Endothelial cell of umbilical vein (primary cell): ENCODE measurements around the gene ALG2. TPM values are rescaled to one million over a fixed set of nuclear protein-coding genes. Genes with fewer than 3 reads are reported as not detected.
A peak's percentile ranks its signal among the peaks of the same experiment; 100 is the strongest.

ENCODE experiments used
- Bru-seq: library from RNA; stranded (reverse); fragments of 400-500 nt; gene quantifications from one replicate; lab custom pipeline; 2021; lab: Mats Ljungman, UMichigan
- BruChase-seq, 2 experiments: library from RNA; stranded (reverse); fragments of 400-500 nt; gene quantifications; one replicate each; lab custom pipeline; 2021; lab: Mats Ljungman, UMichigan
- BruUV-seq: library from RNA; stranded (reverse); fragments of 400-500 nt; replicated peaks from 2 replicates; lab custom pipeline; 2021; lab: Mats Ljungman, UMichigan
- CTCF ChIA-PET: fragments of 300-600, 350-600 bp; sonication (Branson Sonifier 250); formaldehyde crosslinking; loops from one replicate; lab custom pipeline; 2021; ENCODE audit warnings: antibody characterized with exemption, inconsistent platforms; lab: Charles Lee
- POLR2A ChIA-PET: fragments of 300-600, 350-600 bp; sonication (Branson Sonifier 250); formaldehyde crosslinking; loops from one replicate; lab custom pipeline; 2021; ENCODE audit warnings: antibody characterized with exemption, inconsistent platforms; lab: Charles Lee
- DNase-seq: peaks from one replicate; pipeline ENCODE4 v3.0.0-alpha.2; 2011; ENCODE audit warnings: low read depth, low spot score
- FAIRE-seq: peaks from 2 replicates; lab custom pipeline; 2011; peaks lifted over from hg19 to GRCh38; lab: Jason Lieb, UNC
- H2AFZ ChIP-seq: 2 replicates; pipeline ENCODE4 v1.6.0; 2012; ENCODE audit warnings: low read depth, low read length, control low read depth, inconsistent platforms
- H3K27ac ChIP-seq: 2 replicates; pipeline ENCODE4 v1.5.1; 2011; ENCODE audit warnings: low read depth, mild to moderate bottlenecking, control low read depth, low read length, moderate library complexity; ENCODE audit not compliant: insufficient read depth
- H3K27me3 ChIP-seq, 2 experiments: 2 replicates each; pipeline versions ENCODE4 v1.6.0 to v1.6.1; 2011; ENCODE audit warnings: low read length in 2 of 2, mixed read lengths in 1 of 2; ENCODE audit not compliant: control insufficient read depth in 2 of 2, insufficient read depth in 2 of 2
- H3K36me3 ChIP-seq, 2 experiments: 2 replicates in 1 of 2; 3 replicates in 1 of 2; pipeline ENCODE4 v1.5.1; 2011; ENCODE audit warnings: low read length in 2 of 2, mild to moderate bottlenecking in 1 of 2, moderate library complexity in 1 of 2; ENCODE audit not compliant: control insufficient read depth in 2 of 2, insufficient read depth in 2 of 2; ENCODE audit errors: extremely low read depth in 1 of 2
- H3K4me1 ChIP-seq: 3 replicates; pipeline ENCODE4 v1.5.1; 2011; ENCODE audit warnings: mild to moderate bottlenecking, low read length; ENCODE audit not compliant: control insufficient read depth, insufficient read depth; ENCODE audit errors: extremely low read depth
- H3K4me2 ChIP-seq: 2 replicates; pipeline ENCODE4 v1.6.1; 2011; ENCODE audit warnings: low read length, control low read depth, mixed read lengths; ENCODE audit not compliant: insufficient read depth
- H3K4me3 ChIP-seq, 3 experiments: fragments of 200-600 bp in 1 of 3; sonication (generic), shearing (Covaris generic) in 1 of 3; replicated peaks in 1 of 3; 2 replicates each; pipeline ENCODE4 v1.5.1; 2011 to 2016; ENCODE audit warnings: control low read depth in 3 of 3, low read length in 3 of 3, mild to moderate bottlenecking in 2 of 3, inconsistent platforms in 1 of 3, low read depth in 1 of 3, moderate library complexity in 1 of 3; ENCODE audit not compliant: insufficient read depth in 1 of 3
- H3K79me2 ChIP-seq: 2 replicates; pipeline ENCODE4 v1.6.0; 2012; ENCODE audit warnings: low read length, inconsistent platforms; ENCODE audit not compliant: control insufficient read depth, insufficient read depth
- H3K9ac ChIP-seq: replicated peaks from 2 replicates; pipeline ENCODE3; 2011; ENCODE audit warnings: low read length, control low read depth; ENCODE audit not compliant: insufficient read depth; ENCODE audit errors: extremely low read depth
- H3K9me1 ChIP-seq: replicated peaks from 3 replicates; pipeline ENCODE4 v1.6.0; 2011; ENCODE audit warnings: mild to moderate bottlenecking, low read length; ENCODE audit not compliant: control insufficient read depth, insufficient read depth; ENCODE audit errors: extremely low read depth
- H3K9me3 ChIP-seq: replicated peaks from 2 replicates; pipeline ENCODE4 v1.5.1; 2012; ENCODE audit warnings: low read length, inconsistent platforms; ENCODE audit not compliant: control insufficient read depth, insufficient read depth
- H4K20me1 ChIP-seq: replicated peaks from 2 replicates; pipeline ENCODE3; 2011; ENCODE audit warnings: mild to moderate bottlenecking, low read length; ENCODE audit not compliant: control insufficient read depth, insufficient read depth; ENCODE audit errors: extremely low read depth
- CTCF ChIP-seq, 2 donors: IDR thresholded peaks; 1 replicate in 1 of 2; 2 replicates in 1 of 2; pipeline ENCODE4 v1.5.1; 2011; ENCODE audit warnings: low read length in 2 of 2, mild to moderate bottlenecking in 2 of 2, moderate library complexity in 2 of 2, control low read depth in 1 of 2, inconsistent platforms in 1 of 2, low read depth in 1 of 2; ENCODE audit not compliant: insufficient read depth in 1 of 2; ENCODE audit errors: extremely low read depth in 1 of 2
- EZH2 ChIP-seq: IDR thresholded peaks from 2 replicates; pipeline ENCODE4 v1.6.1; 2012; ENCODE audit warnings: borderline replicate concordance, low read depth, mild to moderate bottlenecking, moderate library complexity, low read length, inconsistent platforms; ENCODE audit not compliant: severe bottlenecking
- FOS ChIP-seq: IDR thresholded peaks from 2 replicates; pipeline ENCODE4 v1.6.1; 2011; ENCODE audit warnings: mild to moderate bottlenecking, low read length, moderate library complexity, borderline replicate concordance; ENCODE audit not compliant: insufficient read depth
- GATA2 ChIP-seq: IDR thresholded peaks from 2 replicates; pipeline ENCODE4 v1.7.0; 2011; ENCODE audit warnings: low read depth, mild to moderate bottlenecking, moderate library complexity, mixed read lengths, low read length; ENCODE audit not compliant: insufficient read length, insufficient read depth
- JUN ChIP-seq: IDR thresholded peaks from 2 replicates; pipeline ENCODE4 v1.6.1; 2011; ENCODE audit warnings: borderline replicate concordance, low read depth; ENCODE audit not compliant: insufficient read length, insufficient read depth
- MYC ChIP-seq: IDR thresholded peaks from one replicate; pipeline ENCODE4 v1.6.1; 2011; ENCODE audit warnings: mild to moderate bottlenecking, low read depth, low read length
- POLR2A ChIP-seq: IDR thresholded peaks from 2 replicates; pipeline ENCODE4 v1.6.1; 2012; ENCODE audit warnings: low read depth, mild to moderate bottlenecking, control low read depth, low read length
- POLR2AphosphoS5 ChIP-seq: IDR thresholded peaks from 2 replicates; pipeline ENCODE4 v1.6.1; 2012; ENCODE audit warnings: low read depth, mild to moderate bottlenecking, control low read depth, low read length, moderate library complexity; ENCODE audit not compliant: insufficient read depth
- dilution Hi-C: fragments of 300-500 bp; cut with MboI; formaldehyde crosslinking; loops from one replicate; pipeline ENCODE4 v1.15.0; 2019; ENCODE audit warnings: low sequenced_read_pairs; ENCODE audit not compliant: extremely low pct_ligation_motif_present
- intact Hi-C: fragments of 100-400 bp; cut with micrococcal nuclease; formaldehyde crosslinking; loops from one replicate; pipeline ENCODE4 v1.10.0; 2022
- long read RNA-seq: library from polyadenylated mRNA; stranded (forward); transcript quantifications from one replicate; pipeline ENCODE4 v2.0.0, GENCODE V29; 2021
- polyA minus RNA-seq, 3 experiments: library from RNA; depleted of rRNA, polyadenylated mRNA; stranded (reverse); fragments of >200 nt; gene quantifications; 1 replicate in 1 of 3; 2 replicates in 2 of 3; pipeline ENCODE4 v1.2.3, GENCODE V29; 2011
- polyA plus RNA-seq, 4 experiments: library from polyadenylated mRNA; depleted of rRNA in 3 of 4; stranded (reverse) in 3 of 4; unstranded in 1 of 4; fragments of >200 nt; gene quantifications; 2 replicates each; pipeline versions ENCODE4 v1.2.1 to v1.2.3, GENCODE V29; 2011 to 2012; ENCODE audit warnings: missing spikeins in 1 of 4
- total RNA-seq: library from RNA; stranded (reverse); gene quantifications from 2 replicates; pipeline ENCODE4 v1.2.3, GENCODE V29; 2021
- TF ChIP-seq, protein P1 (sequence below): IDR thresholded peaks from 2 replicates; pipeline ENCODE4 v1.6.1; 2011; ENCODE audit not compliant: insufficient read depth, insufficient read length

The ALG2 gene
- total RNA-seq: 31.4 and 32.4 TPM in 2 replicates
- polyA plus RNA-seq: 40.7 and 42.7 TPM in 2 replicates
- polyA plus RNA-seq (2011; cell fraction: cytosol; rRNA removed): 36.8 and 44.7 TPM in 2 replicates
- polyA plus RNA-seq (2011; cell fraction: nucleus; rRNA removed): 32.5 and 36.5 TPM in 2 replicates
- 39.0 TPM in 2 replicates for polyA plus RNA-seq (2012)
- polyA minus RNA-seq: 39.9 and 45.5 TPM in 2 replicates
- 21.3 TPM for polyA minus RNA-seq (2011; cell fraction: cytosol; rRNA and poly(A)+ RNA removed)
- 26.2 and 29.1 TPM in 2 replicates for polyA minus RNA-seq (2011; cell fraction: nucleus; rRNA and poly(A)+ RNA removed)
- Bru-seq, nascent RNA: percentile 94 among the genes with signal in this experiment
- percentile 81 among the genes with signal in this experiment for BruChase-seq, experiment 1, labeled RNA remaining after a 6-hour chase
- percentile 96 among the genes with signal in this experiment for BruChase-seq, experiment 2, labeled RNA remaining after a 2-hour chase
- long read RNA-seq, transcript ALG2-203 (2 exons, 1,880 nt): major isoform, 60 of 77 reads
- long read RNA-seq, transcript ALG2-201 (3 exons, 2,966 nt): minor isoform, 10 of 77 reads
- long read RNA-seq, partial matches to known transcripts: 6 of 77 reads
- long read RNA-seq, other reads (novel, unspliced or antisense): 0 of 77 reads

- Histone ChIP-seq H3K9ac (peak within 1 kb of the TSS; percentile 99), H3K4me3 (peak within 1 kb of the TSS; percentile 55 to 98 (median 91)), H3K4me2 (peak within 1 kb of the TSS; percentile 98), H3K27me3 (no peaks in the 10 kb centered on the region), H3K9me3 (no peaks in the 10 kb centered on the region), H3K36me3 (peaks cover 7 to 14% of the 10 kb centered on the region in 2 experiments), H3K4me1 (peaks cover 28% of the 10 kb centered on the region), H3K27ac (peak within 1 kb of the TSS; percentile 99), H3K9me1 (no peaks in the 10 kb centered on the region), H4K20me1 (peaks cover 10% of the 10 kb centered on the region), H3K79me2 (peaks cover 92% of the 10 kb centered on the region), H2AFZ (peak within 1 kb of the TSS; percentile 44)
- ChIA-PET POLR2A (interaction anchor here (0.6 to 1.9 kb wide), 7 partner anchors 10 to 603 kb away, joined by 3 to 13 read pairs (median 5); no protein-coding TSS in a partner anchor), CTCF (interaction anchor here (0.9 to 4.7 kb wide), 7 partner anchors 11 to 789 kb away, joined by 3 to 43 read pairs (median 7); no protein-coding TSS in a partner anchor)
- peak; percentile 26 for TF ChIP-seq MYC
- TF ChIP-seq CTCF (IDR thresholded peaks at IDR 0.05; ENCODE audit: extremely low read depth in 1 of 2, insufficient read depth in 1 of 2, low read depth in 1 of 2, low read length in 2 of 2): no peak
- peak; percentile 96 for TF ChIP-seq POLR2AphosphoS5
- no peak for TF ChIP-seq FOS
- no peak for TF ChIP-seq JUN
- TF ChIP-seq GATA2: no peak
- TF ChIP-seq, protein P1, sequence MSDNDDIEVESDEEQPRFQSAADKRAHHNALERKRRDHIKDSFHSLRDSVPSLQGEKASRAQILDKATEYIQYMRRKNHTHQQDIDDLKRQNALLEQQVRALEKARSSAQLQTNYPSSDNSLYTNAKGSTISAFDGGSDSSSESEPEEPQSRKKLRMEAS: peak; percentile 34
- TF ChIP-seq POLR2A: peak; percentile 93
- no peak for TF ChIP-seq EZH2
- BruUV-seq: no TSS peak
- DNase-seq: peak; percentile 97
- intact Hi-C loops (loop anchor here (1.0 kb wide), 4 partner anchors 38 to 877 kb away; partner anchors contain the start of gene INVS), dilution Hi-C loops (no loop called here)
- peak; percentile 95 for FAIRE-seq
Observed at GRCh38 chr9:99221621-99222415, at the start of gene ALG2, which contains the start of gene SEC61B. TSS of gene ALG2 (minus strand) at chr9:99221942. CDS start at chr9:99221894, 48 bp downstream. TSS of gene SEC61B (plus strand) at chr9:99222282. CDS start at chr9:99222364, 82 bp downstream.
